HepG2 (cell line): ENCODE data around the gene ZBTB14. TPM values are rescaled to one million over a fixed set of nuclear protein-coding genes. Genes with fewer than 3 reads are reported as not detected.

ENCODE experiments used
- CEBPZ ChIP-seq: IDR thresholded peaks from 2 replicates; pipeline ENCODE4 v1.6.1; 2012; ENCODE audit warnings: low read length, improper control_type of control experiment
- DNMT3B ChIP-seq: conservative IDR thresholded peaks from 2 replicates; pipeline ENCODE4 v1.6.1; 2016; ENCODE audit warnings: missing biosample characterization, control low read depth
- FOSL2 ChIP-seq: sonication (generic); formaldehyde crosslinking; IDR thresholded peaks from 2 replicates; pipeline ENCODE4 v1.4.0; 2020; ENCODE audit warnings: missing genetic modification reagents
- GATAD2A ChIP-seq: IDR thresholded peaks from 2 replicates; pipeline ENCODE4 v1.6.1; 2016
- HNF4G ChIP-seq, 2 experiments: sonication (generic) in 1 of 2; formaldehyde crosslinking in 1 of 2; IDR thresholded peaks; 2 replicates each; pipeline versions ENCODE4 v1.4.0 to v1.6.1; 2011 to 2020; ENCODE audit warnings: borderline replicate concordance in 2 of 2, low read depth in 2 of 2, mild to moderate bottlenecking in 2 of 2, low read length in 1 of 2, missing genetic modification reagents in 1 of 2, moderate library complexity in 1 of 2
- MED13 ChIP-seq: sonication (generic); formaldehyde crosslinking; IDR thresholded peaks from 2 replicates; pipeline ENCODE4 v1.5.0; 2020; ENCODE audit warnings: missing genetic modification reagents
- MEIS2 ChIP-seq: sonication (generic); formaldehyde crosslinking; IDR thresholded peaks from 2 replicates; pipeline ENCODE4 v1.9.0; 2021; ENCODE audit warnings: mild to moderate bottlenecking, missing genetic modification reagents
- MIER2 ChIP-seq: IDR thresholded peaks from 2 replicates; pipeline ENCODE4 v1.6.1; 2016; ENCODE audit warnings: missing biosample characterization, missing genetic modification reagents
- SMC3 ChIP-seq: IDR thresholded peaks from 2 replicates; pipeline ENCODE4 v1.6.1; 2011; ENCODE audit warnings: low read length, improper control_type of control experiment
- SOX6 ChIP-seq, 2 experiments: fragments of 450-650 bp in 1 of 2; sonication (generic) in 1 of 2; formaldehyde crosslinking in 1 of 2; IDR thresholded peaks; 2 replicates each; pipeline versions ENCODE4 v1.4.0 to v1.6.1; 2017 to 2020; ENCODE audit warnings: antibody characterized with exemption in 1 of 2, mild to moderate bottlenecking in 1 of 2, missing genetic modification reagents in 1 of 2
- ZKSCAN8 ChIP-seq: IDR thresholded peaks from 2 replicates; pipeline ENCODE4 v1.6.1; 2016; ENCODE audit warnings: borderline replicate concordance, missing genetic modification reagents, missing compliant biosample characterization
- ZNF180 ChIP-seq: sonication (generic); formaldehyde crosslinking; IDR thresholded peaks from 2 replicates; pipeline ENCODE4 v1.4.0; 2020; ENCODE audit warnings: low read depth, missing genetic modification reagents, borderline replicate concordance
- ZNF362 ChIP-seq: sonication (generic); formaldehyde crosslinking; IDR thresholded peaks from 2 replicates; pipeline ENCODE4 v1.4.0; 2020; ENCODE audit warnings: missing genetic modification reagents, mild to moderate bottlenecking, borderline replicate concordance
- ZNF563 ChIP-seq: sonication (generic); formaldehyde crosslinking; IDR thresholded peaks from 2 replicates; pipeline ENCODE4 v1.8.0; 2022; ENCODE audit warnings: mild to moderate bottlenecking, moderate library complexity, missing genetic modification reagents
- ZNF644 ChIP-seq: IDR thresholded peaks from 2 replicates; pipeline ENCODE4 v1.6.1; 2016; ENCODE audit warnings: low read depth
- ZNF768 ChIP-seq: sonication (generic); formaldehyde crosslinking; IDR thresholded peaks from 2 replicates; pipeline ENCODE4 v1.4.0; 2020; ENCODE audit warnings: missing genetic modification reagents
- polyA plus RNA-seq, 8 experiments: library from polyadenylated mRNA; depleted of rRNA in 3 of 8; stranded (reverse) in 7 of 8; unstranded in 1 of 8; fragments of >200 nt; fragmentation: Illumina TruSeq in 4 of 8; extraction: Trizol in 4 of 8; gene quantifications; 2 replicates each; pipeline versions ENCODE4 v1.2.1 to v1.2.3, GENCODE V29; 2011 to 2016; ENCODE audit warnings: low read depth in 4 of 8, missing spikeins in 1 of 8, mixed read lengths in 1 of 8; ENCODE audit not compliant: insufficient read depth in 1 of 8
- total RNA-seq, 5 experiments: library from RNA; depleted of rRNA; stranded (reverse); fragments of >200 nt; fragmentation: Illumina TruSeq; extraction: Trizol; gene quantifications; 2 replicates each; pipeline ENCODE4 v1.2.3, GENCODE V29; 2016; ENCODE audit warnings: low read depth in 1 of 5
- TF ChIP-seq, protein P1 (sequence below): sonication (generic); formaldehyde crosslinking; IDR thresholded peaks from 2 replicates; pipeline ENCODE4 v1.4.0; 2020; ENCODE audit warnings: mild to moderate bottlenecking, missing genetic modification reagents, borderline replicate concordance
- TF ChIP-seq, protein P2 (sequence below): sonication (generic); formaldehyde crosslinking; IDR thresholded peaks from 2 replicates; pipeline ENCODE4 v1.4.0; 2020; ENCODE audit warnings: missing genetic modification reagents, borderline replicate concordance

The ZBTB14 gene
- total and polyA plus RNA-seq, 2 of the 13 experiments (the other 11 are each of a cell fraction or from before 2014, with no cell fraction given) = 8.0 to 14.4 TPM

DNA sequence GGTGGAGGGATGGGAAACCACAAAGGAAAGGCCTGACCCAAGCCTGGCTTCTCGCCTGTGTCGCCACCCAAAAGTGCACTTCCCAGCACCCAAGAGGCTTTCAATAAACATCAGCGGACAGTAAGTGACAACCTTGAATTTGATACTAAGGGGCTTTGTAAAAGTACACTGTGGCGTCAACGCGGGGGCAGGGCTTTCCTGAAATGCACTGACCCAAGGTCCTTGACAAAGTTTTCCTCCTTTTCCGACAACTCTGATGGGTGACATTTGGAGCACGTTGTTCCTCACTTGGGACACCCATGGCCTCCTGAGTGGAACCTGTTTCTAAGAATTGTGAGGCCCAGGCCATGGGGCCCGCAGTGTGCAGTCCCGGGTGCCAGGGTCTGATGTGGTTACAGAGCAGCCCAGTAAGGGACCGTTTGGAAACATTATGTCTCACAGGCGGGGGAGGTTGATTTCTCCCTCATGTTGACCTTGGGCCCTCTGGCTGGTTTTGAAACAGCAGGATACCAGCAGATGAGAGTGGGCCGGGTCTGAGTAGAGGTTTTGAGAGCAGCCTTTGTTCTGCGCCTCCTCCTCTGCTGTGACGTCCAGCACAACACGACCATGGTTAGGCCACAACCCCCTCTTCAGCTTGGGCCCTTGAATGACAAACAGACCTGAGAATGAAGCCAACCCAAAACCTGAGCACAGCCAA is 2.8 kb upstream of the ZBTB14 start (continued):
- TF ChIP-seq SOX6 (IDR thresholded peaks at IDR 0.05) = no peak
- TF ChIP-seq SOX6 (CRISPR knock-in tag; IDR thresholded peaks at IDR 0.05) = peak; percentile 90
- peak; percentile 82 for TF ChIP-seq GATAD2A (CRISPR knock-in tag)
- peak; percentile 63; the same call in 1 of the 2 replicates for TF ChIP-seq MEIS2
- TF ChIP-seq DNMT3B (CRISPR knock-in tag) = peak; percentile 60; the same call in 1 of the 2 replicates
- TF ChIP-seq HNF4G (IDR thresholded peaks at IDR 0.05; ENCODE audit: borderline replicate concordance, low read depth, low read length) = peak; percentile 34; the same call in 1 of the 2 replicates
- TF ChIP-seq HNF4G (CRISPR knock-in tag; IDR thresholded peaks at IDR 0.05; ENCODE audit: borderline replicate concordance, low read depth) = no peak; the same call in 1 of the 2 replicates
- TF ChIP-seq CEBPZ = no peak
- no peak for TF ChIP-seq ZNF563 (CRISPR knock-in tag)
- peak; percentile 50; the same call in 1 of the 2 replicates for TF ChIP-seq MED13 (CRISPR knock-in tag)
- peak; percentile 43; the same call in 1 of the 2 replicates for TF ChIP-seq ZKSCAN8 (CRISPR knock-in tag)
- TF ChIP-seq MIER2 (CRISPR knock-in tag) = 0 out of 2 replicates have a peak, but pooled peaks have one; percentile 15
- TF ChIP-seq, protein P1, sequence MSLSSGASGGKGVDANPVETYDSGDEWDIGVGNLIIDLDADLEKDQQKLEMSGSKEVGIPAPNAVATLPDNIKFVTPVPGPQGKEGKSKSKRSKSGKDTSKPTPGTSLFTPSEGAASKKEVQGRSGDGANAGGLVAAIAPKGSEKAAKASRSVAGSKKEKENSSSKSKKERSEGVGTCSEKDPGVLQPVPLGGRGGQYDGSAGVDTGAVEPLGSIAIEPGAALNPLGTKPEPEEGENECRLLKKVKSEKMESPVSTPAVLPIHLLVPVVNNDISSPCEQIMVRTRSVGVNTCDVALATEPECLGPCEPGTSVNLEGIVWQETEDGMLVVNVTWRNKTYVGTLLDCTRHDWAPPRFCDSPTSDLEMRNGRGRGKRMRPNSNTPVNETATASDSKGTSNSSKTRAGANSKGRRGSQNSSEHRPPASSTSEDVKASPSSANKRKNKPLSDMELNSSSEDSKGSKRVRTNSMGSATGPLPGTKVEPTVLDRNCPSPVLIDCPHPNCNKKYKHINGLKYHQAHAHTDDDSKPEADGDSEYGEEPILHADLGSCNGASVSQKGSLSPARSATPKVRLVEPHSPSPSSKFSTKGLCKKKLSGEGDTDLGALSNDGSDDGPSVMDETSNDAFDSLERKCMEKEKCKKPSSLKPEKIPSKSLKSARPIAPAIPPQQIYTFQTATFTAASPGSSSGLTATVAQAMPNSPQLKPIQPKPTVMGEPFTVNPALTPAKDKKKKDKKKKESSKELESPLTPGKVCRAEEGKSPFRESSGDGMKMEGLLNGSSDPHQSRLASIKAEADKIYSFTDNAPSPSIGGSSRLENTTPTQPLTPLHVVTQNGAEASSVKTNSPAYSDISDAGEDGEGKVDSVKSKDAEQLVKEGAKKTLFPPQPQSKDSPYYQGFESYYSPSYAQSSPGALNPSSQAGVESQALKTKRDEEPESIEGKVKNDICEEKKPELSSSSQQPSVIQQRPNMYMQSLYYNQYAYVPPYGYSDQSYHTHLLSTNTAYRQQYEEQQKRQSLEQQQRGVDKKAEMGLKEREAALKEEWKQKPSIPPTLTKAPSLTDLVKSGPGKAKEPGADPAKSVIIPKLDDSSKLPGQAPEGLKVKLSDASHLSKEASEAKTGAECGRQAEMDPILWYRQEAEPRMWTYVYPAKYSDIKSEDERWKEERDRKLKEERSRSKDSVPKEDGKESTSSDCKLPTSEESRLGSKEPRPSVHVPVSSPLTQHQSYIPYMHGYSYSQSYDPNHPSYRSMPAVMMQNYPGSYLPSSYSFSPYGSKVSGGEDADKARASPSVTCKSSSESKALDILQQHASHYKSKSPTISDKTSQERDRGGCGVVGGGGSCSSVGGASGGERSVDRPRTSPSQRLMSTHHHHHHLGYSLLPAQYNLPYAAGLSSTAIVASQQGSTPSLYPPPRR (CRISPR knock-in tag) = peak; percentile 73; the same call in 1 of the 2 replicates
- TF ChIP-seq, protein P2, sequence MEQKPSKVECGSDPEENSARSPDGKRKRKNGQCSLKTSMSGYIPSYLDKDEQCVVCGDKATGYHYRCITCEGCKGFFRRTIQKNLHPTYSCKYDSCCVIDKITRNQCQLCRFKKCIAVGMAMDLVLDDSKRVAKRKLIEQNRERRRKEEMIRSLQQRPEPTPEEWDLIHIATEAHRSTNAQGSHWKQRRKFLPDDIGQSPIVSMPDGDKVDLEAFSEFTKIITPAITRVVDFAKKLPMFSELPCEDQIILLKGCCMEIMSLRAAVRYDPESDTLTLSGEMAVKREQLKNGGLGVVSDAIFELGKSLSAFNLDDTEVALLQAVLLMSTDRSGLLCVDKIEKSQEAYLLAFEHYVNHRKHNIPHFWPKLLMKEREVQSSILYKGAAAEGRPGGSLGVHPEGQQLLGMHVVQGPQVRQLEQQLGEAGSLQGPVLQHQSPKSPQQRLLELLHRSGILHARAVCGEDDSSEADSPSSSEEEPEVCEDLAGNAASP = peak; percentile 31; the same call in 1 of the 2 replicates
- peak; percentile 6 for TF ChIP-seq SMC3
- TF ChIP-seq ZNF768 = 0 out of 2 replicates have a peak, but pooled peaks have one; percentile 14
- TF ChIP-seq FOSL2 (CRISPR knock-in tag) = peak; percentile 45; the same call in 1 of the 2 replicates
- peak; percentile 85 for TF ChIP-seq ZNF644
- TF ChIP-seq ZNF362 (CRISPR knock-in tag) = peak; percentile 45; the same call in 1 of the 2 replicates
- TF ChIP-seq ZNF180 (CRISPR knock-in tag) = no peak
